Spleen (tissue), 7 donors: ENCODE measurements around the gene NABP1.

ENCODE experiments used
- POLR2A ChIP-seq, 3 donors: fragments of 450-650 bp; IDR thresholded peaks; one replicate each; pipeline ENCODE4 v1.5.1; 2017; ENCODE audit warnings: antibody characterized with exemption in 3 of 3, mild to moderate bottlenecking in 1 of 3
- TF ChIP-seq, protein P1 (sequence below), 11 experiments: fragments of 200-600 bp in 7 of 11; fragments of 450-650 bp in 4 of 11; sonication (generic) in 4 of 11; IDR thresholded peaks in 8 of 11; conservative IDR thresholded peaks in 3 of 11; 1 replicate in 7 of 11; 2 replicates in 4 of 11; pipeline versions ENCODE4 v1.4.0 to v1.8.0; 2016 to 2021; ENCODE audit warnings: antibody characterized with exemption in 11 of 11, inconsistent platforms in 4 of 11, mild to moderate bottlenecking in 1 of 11
- donor health status: DM: no; HTN: no; CAD: no; lungs with moderate emphysema.
- donor health status: DM: no; HTN: no; CAD: no.
- donor health status: DM: no; HTN: no; CAD: no.

DNA sequence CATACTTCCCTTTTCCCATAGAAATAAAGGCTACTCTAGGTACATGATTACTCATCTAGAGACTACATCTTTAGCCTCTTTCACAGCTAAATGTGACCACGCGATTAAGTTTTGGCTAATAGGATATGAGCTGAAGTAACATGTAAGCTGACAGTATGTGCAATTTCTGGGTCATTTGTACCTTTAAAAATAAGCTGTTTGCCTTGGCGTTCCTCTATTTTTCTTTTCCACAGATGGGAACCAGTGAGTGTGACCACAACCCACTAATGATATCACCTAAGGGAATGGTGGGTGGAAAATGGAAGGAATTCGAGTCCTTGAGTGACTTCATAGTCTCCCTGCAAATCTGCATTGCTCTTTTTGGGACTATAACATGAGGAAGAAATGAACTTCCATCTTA is 11.7 kb upstream of the NABP1 start:
- TF ChIP-seq, protein P1, sequence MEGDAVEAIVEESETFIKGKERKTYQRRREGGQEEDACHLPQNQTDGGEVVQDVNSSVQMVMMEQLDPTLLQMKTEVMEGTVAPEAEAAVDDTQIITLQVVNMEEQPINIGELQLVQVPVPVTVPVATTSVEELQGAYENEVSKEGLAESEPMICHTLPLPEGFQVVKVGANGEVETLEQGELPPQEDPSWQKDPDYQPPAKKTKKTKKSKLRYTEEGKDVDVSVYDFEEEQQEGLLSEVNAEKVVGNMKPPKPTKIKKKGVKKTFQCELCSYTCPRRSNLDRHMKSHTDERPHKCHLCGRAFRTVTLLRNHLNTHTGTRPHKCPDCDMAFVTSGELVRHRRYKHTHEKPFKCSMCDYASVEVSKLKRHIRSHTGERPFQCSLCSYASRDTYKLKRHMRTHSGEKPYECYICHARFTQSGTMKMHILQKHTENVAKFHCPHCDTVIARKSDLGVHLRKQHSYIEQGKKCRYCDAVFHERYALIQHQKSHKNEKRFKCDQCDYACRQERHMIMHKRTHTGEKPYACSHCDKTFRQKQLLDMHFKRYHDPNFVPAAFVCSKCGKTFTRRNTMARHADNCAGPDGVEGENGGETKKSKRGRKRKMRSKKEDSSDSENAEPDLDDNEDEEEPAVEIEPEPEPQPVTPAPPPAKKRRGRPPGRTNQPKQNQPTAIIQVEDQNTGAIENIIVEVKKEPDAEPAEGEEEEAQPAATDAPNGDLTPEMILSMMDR (IDR thresholded peaks at IDR 0.05 in 8 of 11, conservative IDR thresholded peaks at IDR 0.05 in 3 of 11): no peak
- TF ChIP-seq POLR2A (IDR thresholded peaks at IDR 0.05): no peak
